ENCODE data around the gene ALDH18A1.
A peak's percentile ranks its signal among the peaks of the same experiment; 100 is the strongest.

The ALDH18A1 gene

GRCh38 chr10:95605163-95605562 lies 51.3 kb downstream of the ALDH18A1 start:
- DNase-seq (ENCODE audit: extremely low read depth, low read depth) = no peak
- TF ChIP-seq, protein P1, sequence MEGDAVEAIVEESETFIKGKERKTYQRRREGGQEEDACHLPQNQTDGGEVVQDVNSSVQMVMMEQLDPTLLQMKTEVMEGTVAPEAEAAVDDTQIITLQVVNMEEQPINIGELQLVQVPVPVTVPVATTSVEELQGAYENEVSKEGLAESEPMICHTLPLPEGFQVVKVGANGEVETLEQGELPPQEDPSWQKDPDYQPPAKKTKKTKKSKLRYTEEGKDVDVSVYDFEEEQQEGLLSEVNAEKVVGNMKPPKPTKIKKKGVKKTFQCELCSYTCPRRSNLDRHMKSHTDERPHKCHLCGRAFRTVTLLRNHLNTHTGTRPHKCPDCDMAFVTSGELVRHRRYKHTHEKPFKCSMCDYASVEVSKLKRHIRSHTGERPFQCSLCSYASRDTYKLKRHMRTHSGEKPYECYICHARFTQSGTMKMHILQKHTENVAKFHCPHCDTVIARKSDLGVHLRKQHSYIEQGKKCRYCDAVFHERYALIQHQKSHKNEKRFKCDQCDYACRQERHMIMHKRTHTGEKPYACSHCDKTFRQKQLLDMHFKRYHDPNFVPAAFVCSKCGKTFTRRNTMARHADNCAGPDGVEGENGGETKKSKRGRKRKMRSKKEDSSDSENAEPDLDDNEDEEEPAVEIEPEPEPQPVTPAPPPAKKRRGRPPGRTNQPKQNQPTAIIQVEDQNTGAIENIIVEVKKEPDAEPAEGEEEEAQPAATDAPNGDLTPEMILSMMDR (IDR thresholded peaks at IDR 0.05; ENCODE audit: low read depth, low read length) = no peak

DNA sequence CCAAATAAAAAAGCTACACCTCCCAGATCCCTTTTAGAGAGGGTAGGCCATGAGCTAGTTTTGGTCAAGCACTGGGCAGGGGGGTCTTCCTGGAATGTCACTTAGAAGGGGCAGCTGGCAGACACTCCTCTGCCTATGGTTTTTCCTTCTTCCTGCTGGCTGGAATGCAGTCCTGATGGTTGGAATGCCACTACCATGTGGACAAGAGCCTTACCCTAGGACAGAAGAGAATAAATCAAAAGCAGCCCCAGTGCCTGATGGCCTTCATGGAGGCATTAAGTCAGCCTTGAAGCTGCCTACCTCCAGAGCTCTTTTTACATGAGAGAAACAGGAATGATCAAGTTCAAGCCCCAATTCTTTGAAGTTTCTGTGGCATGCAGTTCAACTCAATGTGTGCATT lies 51.9 kb downstream of the ALDH18A1 start:
- no peak for DNase-seq (ENCODE audit: extremely low read depth, low read depth)
- TF ChIP-seq, protein P1 (IDR thresholded peaks at IDR 0.05; ENCODE audit: low read depth, low read length) = no peak

DNA sequence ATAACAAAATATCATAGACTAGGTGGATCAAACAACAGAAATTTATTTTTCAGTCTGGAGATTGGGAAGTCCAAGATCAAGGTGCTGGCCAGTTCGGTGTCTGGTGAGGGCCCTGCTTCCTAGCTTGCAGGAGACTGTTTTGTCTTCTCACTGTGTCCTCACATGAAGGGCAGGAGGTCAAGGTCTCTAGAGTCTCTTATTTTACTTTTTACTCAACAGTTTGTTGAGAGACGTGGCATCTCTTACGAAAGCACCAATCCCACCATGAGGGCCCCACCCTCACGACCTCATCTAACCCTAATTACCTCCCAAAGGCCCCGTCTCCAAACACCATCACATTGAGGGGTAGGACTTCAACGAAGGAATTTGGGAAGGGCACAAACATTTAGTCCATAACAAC lies 54.1 kb downstream of the ALDH18A1 start:
- no peak for DNase-seq (ENCODE audit: extremely low read depth, low read depth)
- TF ChIP-seq, protein P1 (IDR thresholded peaks at IDR 0.05; ENCODE audit: low read depth, low read length) = no peak

DNA sequence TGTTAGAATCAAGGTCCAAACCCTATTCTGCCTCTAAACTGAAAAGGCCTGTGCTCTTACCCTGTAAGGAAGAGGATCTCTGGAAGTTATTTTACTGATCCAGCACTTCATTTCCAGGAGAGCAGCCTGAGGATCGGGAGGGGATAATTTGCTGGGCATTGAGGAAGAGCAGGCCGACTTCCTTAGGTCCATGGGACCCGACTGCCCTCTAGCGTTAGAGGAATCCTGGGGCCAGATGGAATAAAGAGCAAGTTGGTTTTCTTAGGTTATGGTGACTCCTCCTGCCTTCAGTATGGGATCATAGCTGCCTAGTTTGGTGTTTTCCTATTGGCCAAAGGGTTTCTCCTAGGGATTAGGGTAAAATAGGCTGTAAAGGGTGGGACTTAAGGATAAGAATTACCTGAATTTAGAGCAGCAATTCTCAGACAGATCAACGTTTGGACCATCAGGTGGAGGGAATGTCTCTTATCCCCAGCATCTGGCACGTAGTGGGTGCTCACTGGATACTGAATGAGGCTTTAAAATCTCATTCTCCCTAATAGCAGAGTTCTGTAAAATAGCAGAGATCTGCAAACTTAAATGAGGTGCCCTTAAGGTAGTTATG lies 55.3 kb downstream of the ALDH18A1 start:
- TF ChIP-seq, protein P1 (IDR thresholded peaks at IDR 0.05; ENCODE audit: low read depth, low read length) = peak; percentile 97
- DNase-seq (ENCODE audit: extremely low read depth, low read depth) = peak; percentile 60

DNA sequence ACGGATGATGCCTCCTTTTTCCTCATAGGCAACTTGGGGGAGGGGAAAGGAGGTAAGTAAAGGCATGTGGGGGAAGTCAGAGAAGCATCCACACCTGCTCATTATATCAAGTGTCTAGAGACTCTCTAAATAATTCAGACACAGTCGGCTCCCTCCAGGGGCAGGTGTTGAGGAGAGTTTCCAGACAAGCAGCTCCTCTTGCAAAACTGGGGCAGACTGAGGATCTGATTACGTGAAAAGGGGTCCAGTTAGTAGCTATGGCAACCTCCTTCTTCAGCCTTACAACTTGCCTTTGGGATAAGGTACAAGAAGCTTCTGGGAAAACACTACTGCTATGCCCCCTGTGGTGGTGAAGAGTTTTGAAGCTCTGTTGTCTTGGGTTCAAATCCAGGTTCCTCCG lies 56.4 kb downstream of the ALDH18A1 start:
- TF ChIP-seq, protein P1 (IDR thresholded peaks at IDR 0.05; ENCODE audit: low read depth, low read length) = no peak
- no peak for DNase-seq (ENCODE audit: extremely low read depth, low read depth)

GRCh38 chr10:95597788-95598187 lies 58.7 kb downstream of the ALDH18A1 start:
- TF ChIP-seq, protein P1 (IDR thresholded peaks at IDR 0.05; ENCODE audit: low read depth, low read length) = no peak
- DNase-seq (ENCODE audit: extremely low read depth, low read depth) = no peak

DNA sequence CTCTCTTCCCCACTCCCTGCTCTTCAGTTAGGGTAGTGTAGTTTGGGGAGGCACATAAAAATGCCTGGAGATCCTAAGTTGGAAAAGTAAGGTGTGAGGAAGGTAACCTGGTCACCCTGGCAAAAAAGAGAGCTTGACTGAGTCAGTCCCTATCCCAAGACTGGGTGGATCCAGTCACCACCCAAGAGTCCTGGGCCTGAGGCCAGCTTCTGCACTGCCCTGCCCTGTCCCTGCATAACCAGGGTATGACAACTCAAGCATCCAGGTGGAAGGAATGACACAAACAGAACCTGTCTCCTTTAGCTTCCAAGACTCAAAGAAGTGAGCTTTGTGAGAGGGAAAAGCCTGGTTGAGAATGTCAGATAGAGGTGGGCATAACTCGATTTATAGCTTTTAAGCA lies 68.5 kb downstream of the ALDH18A1 start:
- DNase-seq (ENCODE audit: extremely low read depth, low read depth) = no peak
- TF ChIP-seq, protein P1 (IDR thresholded peaks at IDR 0.05; ENCODE audit: low read depth, low read length) = no peak

All from AG09319 (cell line).